ENCODE data around the gene RPL32. TPM values are rescaled to one million over a fixed set of nuclear protein-coding genes. Genes with fewer than 3 reads are reported as not detected.

RPL32 gene
- total RNA-seq, 4 donors from 2014 or later: 784 to 1,554 (median 1,100) TPM

DNA sequence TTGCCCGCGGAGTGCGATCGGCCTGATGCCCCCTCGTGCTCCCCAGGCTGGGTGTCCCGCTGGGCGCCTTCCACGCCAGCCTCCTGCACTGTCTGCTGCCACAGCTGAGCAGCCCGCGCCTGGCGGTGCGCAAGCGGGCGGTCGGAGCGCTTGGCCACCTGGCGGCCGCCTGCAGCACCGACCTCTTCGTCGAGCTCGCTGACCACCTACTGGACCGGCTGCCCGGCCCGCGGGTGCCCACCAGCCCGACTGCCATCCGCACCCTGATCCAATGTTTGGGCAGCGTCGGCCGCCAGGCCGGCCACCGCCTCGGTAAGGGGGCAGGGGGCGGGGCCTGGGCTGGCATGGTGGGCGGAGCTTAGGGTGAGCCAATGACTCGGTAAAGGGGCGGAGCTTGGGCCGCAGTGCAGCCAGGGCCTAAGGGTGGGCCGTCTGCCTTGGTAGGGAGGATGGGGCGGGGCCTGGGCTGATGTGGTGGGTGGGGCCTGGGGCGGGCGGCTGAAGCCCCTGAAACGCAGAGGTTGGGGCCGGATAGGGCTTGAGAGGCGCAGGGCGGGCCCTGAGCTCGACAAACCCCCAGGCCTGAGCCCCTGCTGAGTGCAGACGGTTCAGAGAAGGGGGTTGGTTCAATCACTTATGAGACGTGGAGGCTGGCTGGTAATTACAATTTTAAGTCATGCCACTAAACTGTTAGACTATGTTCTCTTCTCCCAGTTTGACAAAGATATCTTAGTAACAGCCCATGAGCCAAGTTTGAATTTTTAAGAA, 31.2 kb downstream of the RPL32 start:
- 0% methylated on average over 12 of the region's 50 CpGs for WGBS
- DNase-seq (ENCODE audit: extremely low spot score): peak; percentile 98
- H3K27me3 ChIP-seq: no peaks in the 10 kb centered on the region
- peak overlapping the region; percentile 76 to 89 (median 81) for H3K27ac ChIP-seq (replicated peaks in 1 of 4)
- intact Hi-C loops (cut with DNase I): no loop called here
- H3K4me3 ChIP-seq: peak overlapping the region; percentile 60 to 81 (median 64)
- no peaks in the 10 kb centered on the region for H3K9me3 ChIP-seq
- peaks cover 2 to 55% (median 52%) of the 10 kb centered on the region in 4 donors for H3K36me3 ChIP-seq
- TF ChIP-seq, protein P1, sequence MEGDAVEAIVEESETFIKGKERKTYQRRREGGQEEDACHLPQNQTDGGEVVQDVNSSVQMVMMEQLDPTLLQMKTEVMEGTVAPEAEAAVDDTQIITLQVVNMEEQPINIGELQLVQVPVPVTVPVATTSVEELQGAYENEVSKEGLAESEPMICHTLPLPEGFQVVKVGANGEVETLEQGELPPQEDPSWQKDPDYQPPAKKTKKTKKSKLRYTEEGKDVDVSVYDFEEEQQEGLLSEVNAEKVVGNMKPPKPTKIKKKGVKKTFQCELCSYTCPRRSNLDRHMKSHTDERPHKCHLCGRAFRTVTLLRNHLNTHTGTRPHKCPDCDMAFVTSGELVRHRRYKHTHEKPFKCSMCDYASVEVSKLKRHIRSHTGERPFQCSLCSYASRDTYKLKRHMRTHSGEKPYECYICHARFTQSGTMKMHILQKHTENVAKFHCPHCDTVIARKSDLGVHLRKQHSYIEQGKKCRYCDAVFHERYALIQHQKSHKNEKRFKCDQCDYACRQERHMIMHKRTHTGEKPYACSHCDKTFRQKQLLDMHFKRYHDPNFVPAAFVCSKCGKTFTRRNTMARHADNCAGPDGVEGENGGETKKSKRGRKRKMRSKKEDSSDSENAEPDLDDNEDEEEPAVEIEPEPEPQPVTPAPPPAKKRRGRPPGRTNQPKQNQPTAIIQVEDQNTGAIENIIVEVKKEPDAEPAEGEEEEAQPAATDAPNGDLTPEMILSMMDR (IDR thresholded peaks at IDR 0.05): peak; percentile 57 to 85 (median 76)
- no peak for TF ChIP-seq EP300 (IDR thresholded peaks at IDR 0.05)
- TF ChIP-seq POLR2AphosphoS5 (IDR thresholded peaks at IDR 0.05): peak; percentile 72 to 81
- TF ChIP-seq POLR2A (IDR thresholded peaks at IDR 0.05; ENCODE audit: low read depth): peak; percentile 25
- H3K4me1 ChIP-seq: peaks cover 15 to 32% (median 22%) of the 10 kb centered on the region in 4 donors

DNA sequence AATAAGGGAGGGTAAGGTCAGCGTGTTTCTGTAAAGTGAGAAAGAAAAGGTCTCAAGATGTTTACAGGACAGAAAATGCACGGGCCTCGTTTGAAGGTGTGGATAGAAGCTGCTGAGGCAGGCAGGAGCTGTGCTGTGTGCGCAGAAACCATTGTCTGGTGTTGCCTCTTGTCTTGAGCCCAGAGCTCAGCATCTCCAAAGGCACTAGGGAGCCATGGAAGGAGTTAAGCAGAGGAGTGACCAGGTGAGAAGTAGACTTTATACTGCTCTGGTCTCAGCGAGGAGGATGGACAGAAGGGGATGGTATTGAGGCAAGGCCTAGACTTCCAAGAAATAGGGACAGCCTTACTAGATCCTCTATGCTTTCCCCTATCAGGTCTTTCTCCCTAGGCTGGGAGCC, 31.9 kb downstream of the RPL32 start:
- Histone ChIP-seq H3K9me3 (no peaks in the 10 kb centered on the region), H3K27ac (replicated peaks in 1 of 4) (peak overlapping the region; percentile 76 to 89 (median 81)), H3K27me3 (no peaks in the 10 kb centered on the region), H3K4me1 (peaks cover 15 to 32% (median 22%) of the 10 kb centered on the region in 4 donors), H3K4me3 (peak overlapping the region; percentile 60 to 81 (median 64)), H3K36me3 (peaks cover 0 to 55% (median 53%) of the 10 kb centered on the region in 4 donors)
- DNase-seq (ENCODE audit: extremely low spot score): no peak
- TF ChIP-seq POLR2A (IDR thresholded peaks at IDR 0.05; ENCODE audit: low read depth) (no peak), POLR2AphosphoS5 (IDR thresholded peaks at IDR 0.05) (no peak)
- TF ChIP-seq, protein P1 (IDR thresholded peaks at IDR 0.05): no peak
- intact Hi-C loops (cut with DNase I): no loop called here
- WGBS: 86% methylated on average over 5 of the region's 5 CpGs

DNA sequence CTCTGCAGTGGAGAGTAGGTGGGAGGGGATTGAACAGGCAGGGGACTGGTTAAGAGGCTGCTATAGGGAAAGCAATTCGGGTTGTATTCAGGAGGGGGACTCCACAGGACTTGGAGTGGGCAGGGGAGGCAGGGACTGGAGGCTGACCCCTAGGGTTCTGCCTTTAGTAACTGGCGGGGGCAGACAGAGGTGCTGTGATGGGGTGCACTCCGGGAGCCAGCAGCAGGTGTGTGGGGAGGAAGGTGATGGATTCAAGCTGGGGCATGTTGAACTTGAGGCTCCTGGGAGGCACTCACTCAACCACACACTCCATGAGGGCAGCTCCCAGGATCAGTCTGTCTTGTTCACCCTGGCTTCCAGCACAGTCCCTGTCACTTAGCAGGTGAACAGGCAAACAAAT, 32.4 kb downstream of the RPL32 start:
- H3K9me3 ChIP-seq: no peaks in the 10 kb centered on the region
- H3K27ac ChIP-seq (replicated peaks in 1 of 4): peak overlapping the region in 3 of 4 donors; percentile 76 to 85 (median 77)
- H3K36me3 ChIP-seq: peaks cover 0 to 55% (median 52%) of the 10 kb centered on the region in 4 donors
- no peak for DNase-seq (ENCODE audit: extremely low spot score)
- WGBS: 98% methylated on average over 3 of the region's 3 CpGs
- H3K4me3 ChIP-seq: no peak overlapping the region
- peaks cover 15 to 32% (median 22%) of the 10 kb centered on the region in 4 donors for H3K4me1 ChIP-seq
- intact Hi-C loops (cut with DNase I): no loop called here
- H3K27me3 ChIP-seq: no peaks in the 10 kb centered on the region
- TF ChIP-seq POLR2A (IDR thresholded peaks at IDR 0.05; ENCODE audit: low read depth) (no peak), EP300 (IDR thresholded peaks at IDR 0.05) (no peak), POLR2AphosphoS5 (IDR thresholded peaks at IDR 0.05) (no peak)
- TF ChIP-seq, protein P1 (IDR thresholded peaks at IDR 0.05): no peak

DNA sequence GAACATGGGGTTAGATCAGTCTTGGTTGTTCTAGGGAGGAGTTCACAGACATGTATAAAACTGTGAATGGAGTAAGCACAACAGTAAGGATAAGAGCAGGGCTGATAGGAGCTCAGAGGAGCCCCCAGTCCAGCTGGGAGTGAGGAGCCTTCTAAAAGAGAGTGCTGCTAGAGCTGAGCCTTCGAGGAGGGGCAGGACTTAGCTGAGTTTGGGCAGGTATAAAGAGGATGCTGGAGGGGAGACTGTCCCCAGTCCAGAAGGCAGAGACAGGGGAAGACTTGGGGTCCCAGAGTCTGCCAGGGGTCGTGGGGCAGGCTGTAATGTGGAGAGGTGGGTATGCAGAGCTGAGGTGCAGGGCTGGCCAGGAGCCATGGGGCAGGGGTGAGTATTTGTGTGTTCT, 32.8 kb downstream of the RPL32 start:
- intact Hi-C loops (cut with DNase I): no loop called here
- H3K27me3 ChIP-seq: no peaks in the 10 kb centered on the region
- TF ChIP-seq, protein P1 (IDR thresholded peaks at IDR 0.05): no peak
- no peak for TF ChIP-seq EP300 (IDR thresholded peaks at IDR 0.05)
- no peak for TF ChIP-seq POLR2AphosphoS5 (IDR thresholded peaks at IDR 0.05)
- no peak for TF ChIP-seq POLR2A (IDR thresholded peaks at IDR 0.05; ENCODE audit: low read depth)
- no peaks in the 10 kb centered on the region for H3K9me3 ChIP-seq
- H3K36me3 ChIP-seq: peaks cover 0 to 55% (median 52%) of the 10 kb centered on the region in 4 donors
- H3K27ac ChIP-seq (replicated peaks in 1 of 4): peak overlapping the region in 3 of 4 donors; percentile 10 to 77 (median 22)
- 93% methylated on average over 2 of the region's 2 CpGs for WGBS
- no peak overlapping the region for H3K4me3 ChIP-seq
- DNase-seq (ENCODE audit: extremely low spot score): no peak
- peaks cover 15 to 32% (median 22%) of the 10 kb centered on the region in 4 donors for H3K4me1 ChIP-seq

All from esophagus muscularis mucosa (tissue), 4 donors.